ENCODE results near the gene BEND6.

Gene BEND6

DNA sequence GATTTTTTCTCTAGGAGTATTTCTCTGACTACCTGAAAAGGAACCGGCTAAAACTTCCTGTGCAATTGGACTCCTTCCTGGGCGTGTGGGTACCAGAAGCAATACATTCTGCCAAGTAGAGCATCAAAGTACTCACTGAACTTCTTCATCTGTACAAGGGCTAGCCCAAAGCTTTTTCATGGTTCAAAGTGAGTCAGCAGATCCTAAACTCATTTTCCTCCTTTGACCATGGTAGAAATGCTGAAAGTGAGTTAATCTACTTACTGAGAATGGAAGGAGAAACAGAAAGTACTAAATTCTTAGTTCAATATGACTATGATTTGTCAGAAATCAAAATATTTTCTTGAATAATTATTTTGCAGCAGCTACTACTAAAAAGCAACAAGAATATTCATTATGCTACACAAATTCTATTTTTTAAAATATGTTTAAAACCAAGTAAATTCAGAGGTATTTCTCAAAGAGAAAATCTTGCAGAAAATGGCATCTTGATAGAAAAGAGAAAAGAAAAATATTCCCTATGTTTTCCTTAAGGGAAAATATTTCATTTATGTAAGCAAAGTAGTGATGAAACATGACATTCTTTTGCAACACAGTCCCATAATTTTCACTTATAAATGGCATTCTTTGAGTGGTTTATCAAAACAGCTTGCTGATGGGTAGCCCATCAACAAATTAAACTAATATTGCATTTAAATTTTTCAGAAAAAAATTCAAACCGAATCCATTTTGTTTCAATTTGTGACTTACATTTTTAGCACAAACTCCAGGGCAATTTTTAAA lies 3.7 kb upstream of the BEND6 start:
- no peak overlapping the region for H3K4me3 ChIP-seq (replicated peaks; ENCODE audit: low read depth, low read length)
- TF ChIP-seq, protein P1, sequence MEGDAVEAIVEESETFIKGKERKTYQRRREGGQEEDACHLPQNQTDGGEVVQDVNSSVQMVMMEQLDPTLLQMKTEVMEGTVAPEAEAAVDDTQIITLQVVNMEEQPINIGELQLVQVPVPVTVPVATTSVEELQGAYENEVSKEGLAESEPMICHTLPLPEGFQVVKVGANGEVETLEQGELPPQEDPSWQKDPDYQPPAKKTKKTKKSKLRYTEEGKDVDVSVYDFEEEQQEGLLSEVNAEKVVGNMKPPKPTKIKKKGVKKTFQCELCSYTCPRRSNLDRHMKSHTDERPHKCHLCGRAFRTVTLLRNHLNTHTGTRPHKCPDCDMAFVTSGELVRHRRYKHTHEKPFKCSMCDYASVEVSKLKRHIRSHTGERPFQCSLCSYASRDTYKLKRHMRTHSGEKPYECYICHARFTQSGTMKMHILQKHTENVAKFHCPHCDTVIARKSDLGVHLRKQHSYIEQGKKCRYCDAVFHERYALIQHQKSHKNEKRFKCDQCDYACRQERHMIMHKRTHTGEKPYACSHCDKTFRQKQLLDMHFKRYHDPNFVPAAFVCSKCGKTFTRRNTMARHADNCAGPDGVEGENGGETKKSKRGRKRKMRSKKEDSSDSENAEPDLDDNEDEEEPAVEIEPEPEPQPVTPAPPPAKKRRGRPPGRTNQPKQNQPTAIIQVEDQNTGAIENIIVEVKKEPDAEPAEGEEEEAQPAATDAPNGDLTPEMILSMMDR (IDR thresholded peaks at IDR 0.05; ENCODE audit: low read length, missing control alignments) = no peak

GRCh38 chr6:56953597-56954402 lies 1.1 kb upstream of the BEND6 start:
- TF ChIP-seq, protein P1 (IDR thresholded peaks at IDR 0.05; ENCODE audit: low read length, missing control alignments) = no peak
- no peak for DNase-seq (ENCODE audit: low read depth)
- peak overlapping the region; percentile 85 for H3K4me3 ChIP-seq (replicated peaks; ENCODE audit: low read depth, low read length)

More for the DNA sequence above, 3.7 kb upstream of the BEND6 start:
- DNase-seq (ENCODE audit: low read depth) = peak; percentile 33

GRCh38 chr6:56955171-56956155 lies 556 bp downstream of the BEND6 start:
- peak; percentile 94 for DNase-seq (ENCODE audit: low read depth)
- peak overlapping the region; percentile 85 for H3K4me3 ChIP-seq (replicated peaks; ENCODE audit: low read depth, low read length)
- TF ChIP-seq, protein P1 (IDR thresholded peaks at IDR 0.05; ENCODE audit: low read length, missing control alignments) = peak; percentile 70

DNA sequence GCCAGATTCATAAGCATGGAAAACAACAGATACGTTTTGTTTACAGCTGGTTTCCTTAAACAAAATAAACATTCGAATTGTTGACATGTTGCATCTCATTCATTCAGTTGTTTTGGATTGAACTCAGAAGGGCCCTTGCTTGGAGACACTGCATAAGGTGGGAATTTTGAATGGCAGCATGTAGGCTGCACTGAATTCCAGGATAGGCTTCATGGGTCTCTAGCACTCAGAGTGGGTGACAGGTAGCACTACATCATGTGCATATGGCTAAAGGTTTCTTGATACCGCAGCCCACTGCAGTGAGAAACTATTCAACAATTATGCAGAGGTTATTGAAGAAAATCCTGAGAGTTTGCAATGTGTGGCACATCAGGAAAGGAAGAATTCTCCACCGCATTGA lies 1.6 kb downstream of the BEND6 start:
- H3K4me3 ChIP-seq (replicated peaks; ENCODE audit: low read depth, low read length) = no peak overlapping the region
- DNase-seq (ENCODE audit: low read depth) = no peak
- TF ChIP-seq, protein P1 (IDR thresholded peaks at IDR 0.05; ENCODE audit: low read length, missing control alignments) = no peak

GRCh38 chr6:56957856-56958255 lies 2.9 kb downstream of the BEND6 start:
- H3K4me3 ChIP-seq (replicated peaks; ENCODE audit: low read depth, low read length) = no peak overlapping the region
- TF ChIP-seq, protein P1 (IDR thresholded peaks at IDR 0.05; ENCODE audit: low read length, missing control alignments) = no peak
- no peak for DNase-seq (ENCODE audit: low read depth)

GRCh38 chr6:56958481-56958880 lies 3.6 kb downstream of the BEND6 start:
- TF ChIP-seq, protein P1 (IDR thresholded peaks at IDR 0.05; ENCODE audit: low read length, missing control alignments) = no peak

More at GRCh38 chr6:56958481-56958880, 3.6 kb downstream of the BEND6 start:
- DNase-seq (ENCODE audit: low read depth) = no peak
- no peak overlapping the region for H3K4me3 ChIP-seq (replicated peaks; ENCODE audit: low read depth, low read length)

Data from fibroblast of pulmonary artery (primary cell).